GM18505 (cell line): ENCODE data around the gene ODAPH.
"Not testable (repeated sequence)": the region's sequence is repeated elsewhere in the genome, so short reads cannot be mapped to it uniquely, and the experiment has no call there.

Experiments used
- ATAC-seq: cut with Tn5 transposase; IDR thresholded peaks from one replicate; pipeline ENCODE4 v1.9.1; 2021; ENCODE audit not compliant: unreplicated experiment
- POLR2A ChIP-seq: IDR thresholded peaks from 4 replicates; pipeline ENCODE4 v1.6.1; 2011; ENCODE audit warnings: borderline replicate concordance; ENCODE audit not compliant: insufficient read depth, insufficient read length; ENCODE audit errors: extremely low read depth

The ODAPH gene, protein sequence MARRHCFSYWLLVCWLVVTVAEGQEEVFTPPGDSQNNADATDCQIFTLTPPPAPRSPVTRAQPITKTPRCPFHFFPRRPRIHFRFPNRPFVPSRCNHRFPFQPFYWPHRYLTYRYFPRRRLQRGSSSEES

DNA sequence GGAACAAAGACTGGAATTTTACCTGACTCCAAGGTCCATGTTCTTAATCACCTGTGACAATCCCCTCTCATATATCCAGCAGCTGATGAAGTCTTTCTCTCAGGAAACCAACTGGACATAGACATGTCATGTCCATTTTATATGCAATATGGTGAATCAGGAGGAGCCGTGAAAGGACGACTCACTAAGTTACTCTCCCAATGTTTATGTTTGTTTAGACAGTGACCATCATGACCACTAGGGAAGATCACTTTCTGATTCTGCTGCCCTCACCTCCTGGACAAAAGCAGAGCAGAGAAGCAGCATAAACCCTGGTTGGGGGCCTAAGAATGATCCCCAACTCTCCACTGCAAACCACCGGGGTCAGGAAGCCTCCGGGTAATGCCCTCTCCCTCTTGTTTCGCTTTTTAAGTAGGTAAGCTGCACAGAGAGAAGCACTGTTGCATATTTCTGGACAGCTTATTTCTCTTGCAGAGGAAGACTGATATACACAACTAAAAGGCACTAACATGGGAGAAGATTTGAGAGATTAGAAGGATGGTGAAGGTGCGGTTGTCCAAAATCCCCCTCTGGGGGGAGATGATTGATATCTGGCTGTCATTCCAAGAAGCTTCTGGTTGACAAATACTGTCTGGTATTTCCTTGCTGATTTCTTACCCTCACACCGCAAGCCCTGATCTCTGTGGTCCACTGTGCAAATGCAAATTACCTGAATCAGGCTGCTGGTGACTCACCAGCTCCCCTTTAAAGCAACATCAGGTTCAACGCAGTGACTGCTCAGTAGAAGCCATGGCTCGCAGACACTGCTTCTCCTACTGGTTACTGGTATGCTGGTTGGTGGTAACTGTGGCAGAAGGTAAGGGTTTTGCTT lies at the start of gene ODAPH:
Gene ODAPH, plus strand, starts transcription at position 773 of the 871 bp plus-strand sequence. Its CDS starts 17 bp downstream, at position 790.
- no peak for TF ChIP-seq POLR2A
- ATAC-seq = peak; percentile 95

DNA sequence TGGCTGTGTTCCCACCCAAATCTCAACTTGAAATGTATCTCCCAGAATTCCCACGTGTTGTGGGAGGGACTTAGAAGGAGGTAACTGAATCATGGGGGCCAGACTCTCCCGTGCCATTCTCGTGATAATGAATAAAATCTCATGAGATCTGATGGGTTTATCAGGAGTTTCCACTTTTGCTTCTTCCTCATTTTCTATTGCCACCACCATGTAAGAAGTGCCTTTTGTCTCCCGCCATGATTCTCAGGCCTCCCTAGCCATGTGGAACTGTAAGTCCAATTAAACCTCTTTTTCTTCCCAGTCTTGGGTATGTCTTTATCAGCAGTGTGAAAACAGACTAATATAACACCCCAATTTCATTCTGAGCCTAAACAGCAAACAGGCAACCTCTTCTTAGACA lies 46.3 kb upstream of the ODAPH start:
- ATAC-seq = not testable (repeated sequence)

DNA sequence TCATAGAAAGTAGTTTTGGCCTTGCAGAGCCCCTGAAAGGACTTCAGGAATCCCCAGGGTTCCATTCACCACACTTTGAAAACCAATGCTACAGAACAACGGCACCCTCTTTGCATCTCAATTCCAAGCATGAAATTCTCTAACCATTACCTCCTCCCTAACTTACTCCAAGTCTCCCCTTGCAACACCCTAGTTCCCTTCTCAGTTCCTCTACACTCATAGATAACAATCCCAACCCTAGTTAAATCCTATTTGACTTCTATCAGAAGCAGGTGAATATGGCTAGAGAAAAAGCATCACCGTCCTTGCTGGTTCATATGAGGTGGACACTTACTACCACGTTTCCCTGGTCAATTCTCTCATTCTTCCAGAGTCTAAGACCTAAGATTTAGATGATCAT lies 44.0 kb upstream of the ODAPH start:
- no peak for TF ChIP-seq POLR2A
- no peak for ATAC-seq

DNA sequence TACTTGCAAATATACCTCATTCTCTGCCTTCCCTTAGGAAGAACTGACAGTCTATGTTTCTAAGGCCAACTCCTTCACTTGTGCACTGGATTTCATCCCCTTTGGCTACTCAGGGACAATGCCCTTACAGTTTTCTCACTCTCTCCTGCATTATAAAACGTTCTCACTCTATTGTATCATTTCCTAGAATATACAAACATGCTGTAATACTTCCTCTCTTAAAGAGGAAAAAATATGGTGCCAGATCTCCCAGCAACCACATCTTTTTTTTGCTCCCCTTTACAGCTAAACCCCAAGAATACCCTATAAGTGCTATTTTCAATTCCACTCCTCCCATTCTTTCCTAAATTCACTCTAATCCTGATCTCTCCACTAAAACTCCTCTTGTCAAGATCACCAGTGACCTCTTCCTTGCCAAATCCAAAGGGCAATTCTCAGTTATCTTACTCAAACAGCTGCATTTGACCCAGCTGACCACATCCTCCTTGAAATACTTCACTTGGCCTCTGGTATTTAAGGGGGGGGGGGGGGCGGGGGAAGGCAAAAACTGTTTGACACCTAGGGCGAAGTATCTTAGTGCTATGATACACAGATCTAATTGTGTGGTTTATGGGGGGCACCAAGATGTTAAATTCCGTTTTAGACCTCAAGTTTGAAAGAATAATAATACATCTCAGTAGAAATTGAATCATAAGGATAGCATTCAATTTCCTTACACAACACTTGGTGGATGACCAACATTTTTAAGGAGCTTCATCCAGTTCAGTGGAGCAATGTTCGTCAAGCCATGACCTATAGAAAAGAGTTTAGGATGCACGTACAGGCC lies 43.3 kb upstream of the ODAPH start:
- ATAC-seq = no peak
- no peak for TF ChIP-seq POLR2A

DNA sequence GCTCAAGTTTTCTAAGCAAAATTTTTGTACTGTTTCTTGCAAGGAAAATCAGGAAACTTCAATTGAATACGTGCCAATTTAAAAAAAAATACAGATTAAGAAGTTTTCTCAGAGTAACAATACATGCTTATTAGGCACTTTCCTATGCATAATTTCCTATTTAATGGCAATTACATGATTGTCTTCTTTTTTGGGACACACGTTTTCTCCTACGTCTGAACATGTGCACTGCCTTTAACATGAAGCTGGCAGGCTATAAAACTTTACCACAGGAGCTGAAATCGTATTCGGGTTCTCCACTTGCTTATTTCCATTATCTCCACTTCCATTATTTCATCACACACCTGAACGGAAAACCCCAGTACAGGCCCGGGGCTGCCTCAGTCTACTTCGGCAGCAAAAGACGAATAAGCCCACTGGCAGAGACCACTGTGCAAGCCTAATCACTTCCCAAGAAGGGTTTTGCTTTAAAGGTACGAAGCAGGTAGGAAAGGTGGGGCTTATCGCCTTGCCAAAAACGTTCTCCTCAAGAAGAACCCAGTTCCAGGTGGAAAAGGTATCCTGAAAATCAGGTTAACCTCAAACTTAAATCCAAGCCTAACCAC lies 42.2 kb upstream of the ODAPH start:
- ATAC-seq = no peak
- TF ChIP-seq POLR2A = no peak

DNA sequence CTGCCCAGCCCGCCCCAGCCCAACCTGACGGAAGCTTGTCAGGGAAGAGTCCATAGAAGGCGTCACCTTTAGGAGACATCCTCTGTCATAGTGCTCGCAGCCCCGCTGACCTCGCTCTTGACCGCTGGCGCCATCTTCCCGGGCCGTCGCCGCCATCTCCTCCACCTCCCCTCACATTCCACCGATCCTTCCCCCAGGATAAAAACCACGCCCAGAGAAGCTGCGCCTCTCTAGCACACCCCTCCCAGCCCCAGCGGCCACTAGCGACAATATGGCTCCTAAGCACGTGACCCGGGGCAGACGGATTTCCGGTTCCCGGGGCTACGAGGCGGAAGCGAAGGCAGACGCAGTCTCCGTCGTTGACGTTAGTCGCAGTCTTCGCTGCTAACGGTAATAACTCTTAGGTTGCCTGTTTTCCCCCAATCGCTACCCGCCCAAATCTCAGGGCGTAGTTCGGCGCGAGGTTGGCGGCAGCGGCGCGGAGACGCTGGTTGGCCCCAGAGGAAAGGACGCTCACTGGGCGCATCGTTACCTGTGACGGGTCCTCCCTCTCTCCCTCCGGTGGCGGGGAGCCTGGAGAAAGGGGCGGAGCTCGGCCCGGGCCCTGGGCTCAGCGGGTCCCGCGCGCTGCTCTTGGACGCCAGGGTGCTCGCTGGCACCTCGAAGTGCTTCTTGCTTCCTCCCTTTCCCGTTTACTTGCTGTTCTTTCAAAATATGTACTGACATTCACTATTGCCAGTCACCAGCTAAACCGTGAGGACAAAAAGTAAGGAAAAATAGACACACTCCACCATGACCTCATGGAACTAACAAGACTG lies 41.5 kb upstream of the ODAPH start, which contains the start of the genes RCHY1 and THAP6:
Gene RCHY1, minus strand, starts transcription at position 273 of the 818 bp plus-strand sequence. Its CDS starts 117 bp downstream, at position 156.
Gene THAP6, plus strand, starts transcription at position 343 of the 818 bp plus-strand sequence. CDS start 980 bp downstream, outside the sequence.
- peak; percentile 94 for ATAC-seq
- TF ChIP-seq POLR2A = peak; percentile 98

DNA sequence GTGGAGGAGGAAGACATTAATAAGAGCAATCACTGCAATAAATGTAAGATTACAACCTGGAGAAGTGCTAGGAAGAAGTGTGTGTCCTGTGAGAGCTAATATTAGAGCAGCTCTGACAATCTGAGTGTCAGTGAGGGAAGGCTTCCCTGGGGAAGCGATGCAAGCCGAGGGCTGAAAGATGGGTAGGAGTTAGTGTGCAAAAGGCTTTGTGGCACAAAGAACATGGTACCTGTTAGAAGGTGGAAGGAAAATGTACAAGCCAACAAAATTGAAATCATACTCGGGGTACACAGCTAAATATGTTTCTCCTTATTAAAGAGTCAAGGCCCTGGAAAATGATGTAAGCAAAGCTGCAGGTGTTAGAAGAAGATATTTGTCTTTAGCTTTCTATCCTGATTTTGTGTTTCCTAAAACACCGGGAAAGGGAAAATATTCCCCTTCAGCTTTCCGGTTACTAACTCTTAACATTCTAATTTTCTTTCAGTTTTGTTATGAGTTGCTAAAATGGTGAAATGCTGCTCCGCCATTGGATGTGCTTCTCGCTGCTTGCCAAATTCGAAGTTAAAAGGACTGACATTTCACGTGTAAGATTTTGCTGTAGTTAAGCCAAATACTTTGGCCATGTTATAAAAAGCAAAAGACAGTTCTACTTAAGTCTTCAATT lies 40.8 kb upstream of the ODAPH start:
- TF ChIP-seq POLR2A = no peak
- peak; percentile 5 for ATAC-seq

DNA sequence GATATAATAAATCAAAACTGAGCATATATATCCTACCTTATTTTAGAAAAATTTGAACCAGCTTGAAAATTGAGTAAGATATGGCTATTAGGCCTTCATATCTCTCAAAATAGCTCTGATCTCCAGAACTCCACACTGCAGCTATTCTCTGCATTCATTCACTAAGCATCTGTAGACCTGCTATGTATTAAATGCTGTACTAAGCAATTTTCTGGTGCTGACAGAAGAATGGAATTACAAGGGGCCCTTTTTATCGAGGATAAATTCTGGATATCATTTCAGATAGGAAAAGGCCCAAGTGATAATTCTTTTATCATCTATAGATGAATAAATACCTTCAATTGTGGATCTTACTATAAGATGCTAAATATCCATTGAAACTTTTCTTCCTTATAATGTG lies 39.7 kb upstream of the ODAPH start:
- TF ChIP-seq POLR2A = no peak

DNA sequence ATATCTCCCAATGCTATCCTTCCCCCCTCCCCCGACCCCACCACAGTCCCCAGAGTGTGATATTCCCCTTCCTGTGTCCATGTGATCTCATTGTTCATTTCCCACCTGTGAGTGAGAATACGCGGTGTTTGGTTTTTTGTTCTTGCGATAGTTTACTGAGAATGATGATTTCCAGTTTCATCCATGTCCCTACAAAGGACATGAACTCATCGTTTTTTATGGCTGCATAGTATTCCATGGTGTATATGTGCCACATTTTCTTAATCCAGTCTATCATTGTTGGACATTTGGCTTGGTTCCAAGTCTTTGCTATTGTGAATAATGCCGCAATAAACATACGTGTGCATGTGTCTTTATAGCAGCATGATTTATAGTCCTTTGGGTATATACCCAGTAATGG lies 36.4 kb upstream of the ODAPH start:
- not testable (repeated sequence) for ATAC-seq

More for the DNA sequence above, 39.7 kb upstream of the ODAPH start:
- ATAC-seq = no peak

DNA sequence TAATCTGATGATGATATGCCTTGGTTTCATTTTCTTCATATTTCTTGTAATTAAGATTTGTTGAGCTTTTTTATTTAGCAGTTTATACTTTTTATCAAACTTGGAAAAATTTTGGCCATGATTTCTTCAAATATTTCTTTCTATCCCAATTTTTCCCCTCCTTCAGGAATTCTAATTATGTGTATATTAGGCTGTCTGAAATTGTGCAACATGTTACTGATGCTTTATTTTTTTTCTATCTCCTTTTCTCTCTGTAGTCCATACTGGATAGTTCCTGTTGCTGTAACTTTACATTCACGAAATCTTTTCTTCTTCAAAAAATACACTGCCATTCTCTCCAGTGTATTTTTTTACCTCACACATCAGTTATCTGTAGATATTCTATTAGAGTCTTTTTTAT lies 30.8 kb upstream of the ODAPH start:
- ATAC-seq = no peak
- no peak for TF ChIP-seq POLR2A

DNA sequence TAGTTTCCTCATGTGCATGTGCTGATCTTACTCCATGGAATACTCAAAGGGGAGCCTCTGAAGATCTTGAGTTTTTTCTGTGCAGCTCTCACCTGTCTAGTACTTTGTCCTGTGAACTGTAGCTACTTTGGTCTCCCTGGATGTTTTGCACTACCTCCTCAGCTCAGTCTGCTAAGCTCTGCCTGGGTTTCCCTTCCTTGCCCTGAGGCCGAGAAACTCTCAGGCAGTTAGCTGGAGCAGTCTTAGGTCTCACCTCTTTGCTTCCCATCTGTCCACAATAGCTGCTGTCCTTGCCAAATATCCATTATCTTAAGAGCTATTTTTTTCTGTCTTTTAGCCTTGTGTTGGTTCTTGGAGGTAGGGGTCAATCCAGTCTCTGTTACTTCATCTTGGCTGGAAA lies 30.0 kb upstream of the ODAPH start:
- ATAC-seq = no peak
- TF ChIP-seq POLR2A = no peak

DNA sequence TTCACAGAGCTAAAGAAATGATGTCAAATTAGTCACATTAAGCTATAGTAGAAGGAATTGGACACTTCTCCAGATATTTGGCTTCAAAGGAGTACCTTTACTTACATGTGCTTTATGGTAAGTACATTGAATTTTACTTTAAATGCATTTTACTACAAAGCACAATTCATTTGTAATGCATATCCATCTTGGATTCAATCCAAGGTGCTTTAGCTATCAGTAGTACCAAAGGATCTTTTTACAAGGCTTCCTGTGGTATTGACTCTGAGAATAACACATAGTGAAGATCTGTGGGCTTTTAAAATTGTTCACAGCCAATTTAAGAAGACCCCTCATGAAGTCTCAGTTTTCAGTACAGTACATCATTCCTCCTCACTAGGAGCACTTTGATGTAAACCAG lies 28.4 kb upstream of the ODAPH start:
- TF ChIP-seq POLR2A = no peak
- no peak for ATAC-seq
